ENCODE data around the gene AURKAIP1.

AURKAIP1 gene

GRCh38 chr1:1345860-1346500, 29.0 kb downstream of the AURKAIP1 start:
- ChIA-PET CTCF (interaction anchor here (0.7 to 8.3 kb wide), 8 partner anchors 11 to 224 kb away, joined by 3 to 138 read pairs (median 3); partner anchors contain the start of genes AURKAIP1 and CCNL2), POLR2A (interaction anchor here (1.0 to 1.2 kb wide), 2 partner anchors 9 to 12 kb away, joined by 3 read pairs; no protein-coding TSS in a partner anchor)
- no peak overlapping the region for H3K4me3 ChIP-seq (ENCODE audit: low read depth, low read length)
- no peak for DNase-seq (ENCODE audit: low read depth, low spot score)
- TF ChIP-seq, protein P1, sequence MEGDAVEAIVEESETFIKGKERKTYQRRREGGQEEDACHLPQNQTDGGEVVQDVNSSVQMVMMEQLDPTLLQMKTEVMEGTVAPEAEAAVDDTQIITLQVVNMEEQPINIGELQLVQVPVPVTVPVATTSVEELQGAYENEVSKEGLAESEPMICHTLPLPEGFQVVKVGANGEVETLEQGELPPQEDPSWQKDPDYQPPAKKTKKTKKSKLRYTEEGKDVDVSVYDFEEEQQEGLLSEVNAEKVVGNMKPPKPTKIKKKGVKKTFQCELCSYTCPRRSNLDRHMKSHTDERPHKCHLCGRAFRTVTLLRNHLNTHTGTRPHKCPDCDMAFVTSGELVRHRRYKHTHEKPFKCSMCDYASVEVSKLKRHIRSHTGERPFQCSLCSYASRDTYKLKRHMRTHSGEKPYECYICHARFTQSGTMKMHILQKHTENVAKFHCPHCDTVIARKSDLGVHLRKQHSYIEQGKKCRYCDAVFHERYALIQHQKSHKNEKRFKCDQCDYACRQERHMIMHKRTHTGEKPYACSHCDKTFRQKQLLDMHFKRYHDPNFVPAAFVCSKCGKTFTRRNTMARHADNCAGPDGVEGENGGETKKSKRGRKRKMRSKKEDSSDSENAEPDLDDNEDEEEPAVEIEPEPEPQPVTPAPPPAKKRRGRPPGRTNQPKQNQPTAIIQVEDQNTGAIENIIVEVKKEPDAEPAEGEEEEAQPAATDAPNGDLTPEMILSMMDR (IDR thresholded peaks at IDR 0.05; ENCODE audit: insufficient read depth, low read length, missing control alignments): no peak

GRCh38 chr1:1345384-1345783, 29.6 kb downstream of the AURKAIP1 start:
- CTCF ChIA-PET: interaction anchor here (0.7 to 8.3 kb wide), 5 partner anchors 12 to 57 kb away, joined by 3 to 138 read pairs (median 3); partner anchors contain the start of gene AURKAIP1
- POLR2A ChIA-PET: interaction anchor here (1.0 to 1.3 kb wide), 3 partner anchors 10 to 30 kb away, joined by 3 read pairs; partner anchors contain the start of gene AURKAIP1
- H3K4me3 ChIP-seq (ENCODE audit: low read depth, low read length): peak overlapping the region; percentile 12; the same call in 1 of the 2 replicates
- no peak for DNase-seq (ENCODE audit: low read depth, low spot score)
- TF ChIP-seq, protein P1 (IDR thresholded peaks at IDR 0.05; ENCODE audit: insufficient read depth, low read length, missing control alignments): no peak

GRCh38 chr1:1344655-1345361, 30.2 kb downstream of the AURKAIP1 start:
- ChIA-PET CTCF (interaction anchor here (0.7 to 8.3 kb wide), 3 partner anchors 13 to 27 kb away, joined by 3 to 138 read pairs (median 4); partner anchors contain the start of gene AURKAIP1), POLR2A (interaction anchor here (0.6 to 1.3 kb wide), 4 partner anchors 16 to 324 kb away, joined by 3 read pairs; partner anchors contain the start of genes AURKAIP1 and MRPL20)
- TF ChIP-seq, protein P1 (IDR thresholded peaks at IDR 0.05; ENCODE audit: insufficient read depth, low read length, missing control alignments): peak; percentile 49
- peak overlapping the region; percentile 12; the same call in 1 of the 2 replicates for H3K4me3 ChIP-seq (ENCODE audit: low read depth, low read length)
- no peak for DNase-seq (ENCODE audit: low read depth, low spot score)

DNA sequence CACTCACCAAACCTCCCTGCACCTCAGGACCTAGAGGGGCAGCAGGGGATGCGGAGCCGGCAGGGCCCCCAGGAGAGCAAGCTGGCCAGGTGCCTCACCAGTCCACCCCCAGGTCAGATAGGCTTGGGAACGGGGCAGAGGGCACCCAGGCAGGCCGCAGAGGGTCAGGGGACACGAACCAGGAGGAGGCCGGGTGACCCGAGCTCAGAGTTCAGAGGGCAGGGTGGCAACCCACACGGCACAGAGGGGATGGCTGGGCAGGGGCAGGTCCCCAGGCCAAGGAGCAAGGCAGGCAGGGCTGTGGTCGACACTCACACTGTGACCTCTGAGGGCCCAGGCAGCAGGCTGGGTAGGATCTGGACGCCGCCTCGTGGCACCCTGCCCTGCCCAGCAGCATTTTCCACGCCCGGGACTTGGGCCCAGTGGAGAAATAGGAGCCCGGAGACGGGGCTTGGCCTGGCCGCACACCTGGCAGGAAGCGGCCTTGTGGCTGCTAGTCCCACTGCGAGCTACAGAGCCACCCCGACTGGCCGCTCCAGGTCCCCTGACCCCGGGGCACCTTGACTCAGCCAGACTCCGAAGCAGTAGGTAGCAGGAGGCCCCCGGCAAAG, 31.1 kb downstream of the AURKAIP1 start:
- CTCF ChIA-PET: interaction anchor here (1.0 to 8.3 kb wide), 5 partner anchors 9 to 360 kb away, joined by 3 to 138 read pairs (median 4); partner anchors contain the start of gene AURKAIP1
- TF ChIP-seq, protein P1 (IDR thresholded peaks at IDR 0.05; ENCODE audit: insufficient read depth, low read length, missing control alignments): no peak
- H3K4me3 ChIP-seq (ENCODE audit: low read depth, low read length): no peak overlapping the region
- DNase-seq (ENCODE audit: low read depth, low spot score): no peak
- POLR2A ChIA-PET: interaction anchor here (0.6 to 1.3 kb wide), 5 partner anchors 8 to 323 kb away, joined by 3 read pairs; partner anchors contain the start of genes AURKAIP1 and MRPL20

GRCh38 chr1:1342584-1343115, 32.4 kb downstream of the AURKAIP1 start:
- no peak for DNase-seq (ENCODE audit: low read depth, low spot score)
- TF ChIP-seq, protein P1 (IDR thresholded peaks at IDR 0.05; ENCODE audit: insufficient read depth, low read length, missing control alignments): no peak
- POLR2A ChIA-PET: interaction anchor here (1.0 to 1.1 kb wide), 2 partner anchors 9 to 29 kb away, joined by 3 read pairs; no protein-coding TSS in a partner anchor
- no peak overlapping the region for H3K4me3 ChIP-seq (ENCODE audit: low read depth, low read length)
- CTCF ChIA-PET: interaction anchor here (1.2 to 8.3 kb wide), 4 partner anchors 7 to 358 kb away, joined by 3 to 138 read pairs (median 4); partner anchors contain the start of gene AURKAIP1
